Omental fat pad (tissue), 4 donors: ENCODE results near the gene PPIP5K1. TPM values are rescaled to one million over a fixed set of nuclear protein-coding genes. Genes with fewer than 3 reads are reported as not detected.

Source experiments
- ATAC-seq: fragments of 150-250 bp; one replicate; pipeline ENCODE4 v1.9.1; 2016; ENCODE audit warnings: mild to moderate bottlenecking, moderate library complexity; ENCODE audit not compliant: low FRiP score
- DNase-seq: peaks from one replicate; pipeline ENCODE4 v3.0.0-alpha.2; 2019; ENCODE audit warnings: low spot score
- CTCF ChIP-seq, 3 donors: fragments of 450-650 bp; IDR thresholded peaks; one replicate each; pipeline ENCODE4 v1.5.1; 2016 to 2017; ENCODE audit warnings: antibody characterized with exemption in 3 of 3, mild to moderate bottlenecking in 3 of 3, moderate library complexity in 2 of 3
- total RNA-seq, 4 donors: library from RNA; depleted of rRNA; stranded (reverse); fragments of >200 nt; gene quantifications; one replicate each; pipeline ENCODE4 v1.1.0, GENCODE V29; 2016

Gene PPIP5K1
- total RNA-seq, 4 donors from 2014 or later, result 18.2 to 46.8 (median 24.7) TPM

DNA sequence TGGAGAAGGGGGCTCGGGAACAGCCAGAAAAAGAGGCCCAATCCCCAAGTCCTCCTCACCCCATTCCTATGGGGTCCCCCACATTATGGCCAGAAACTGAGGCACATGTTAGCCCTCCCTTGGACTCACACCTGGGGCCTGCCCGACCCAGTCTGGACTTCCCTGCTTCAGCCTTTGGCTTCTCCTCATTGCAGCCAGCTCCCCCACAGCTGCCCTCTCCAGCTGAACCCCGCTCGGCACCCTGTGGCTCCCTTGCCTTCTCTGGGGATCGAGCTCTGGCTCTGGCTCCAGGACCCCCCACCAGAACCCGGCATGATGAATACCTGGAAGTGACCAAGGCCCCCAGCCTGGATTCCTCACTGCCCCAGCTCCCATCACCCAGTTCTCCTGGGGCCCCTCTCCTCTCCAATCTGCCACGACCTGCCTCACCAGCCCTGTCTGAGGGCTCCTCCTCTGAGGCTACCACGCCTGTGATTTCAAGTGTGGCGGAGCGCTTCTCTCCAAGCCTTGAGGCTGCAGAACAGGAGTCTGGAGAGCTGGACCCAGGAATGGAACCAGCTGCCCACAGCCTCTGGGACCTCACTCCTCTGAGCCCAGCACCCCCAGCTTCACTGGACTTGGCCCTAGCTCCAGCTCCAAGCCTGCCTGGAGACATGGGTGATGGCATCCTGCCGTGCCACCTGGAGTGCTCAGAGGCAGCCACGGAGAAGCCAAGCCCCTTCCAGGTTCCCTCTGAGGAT is 62.0 kb downstream of the PPIP5K1 start:
- no peak for ATAC-seq
- no peak for TF ChIP-seq CTCF (IDR thresholded peaks at IDR 0.05)

GRCh38 chr15:43527016-43527801 is 62.8 kb downstream of the PPIP5K1 start:
- ATAC-seq, result no peak
- no peak for TF ChIP-seq CTCF (IDR thresholded peaks at IDR 0.05)
- no peak for DNase-seq

More for the DNA sequence above, 62.0 kb downstream of the PPIP5K1 start:
- no peak for DNase-seq

- ATAC-seq (no peak), DNase-seq (no peak)
- TF ChIP-seq CTCF (IDR thresholded peaks at IDR 0.05), result no peak
Observed at GRCh38 chr15:43526261-43526930, 63.6 kb downstream of the PPIP5K1 start.

DNA sequence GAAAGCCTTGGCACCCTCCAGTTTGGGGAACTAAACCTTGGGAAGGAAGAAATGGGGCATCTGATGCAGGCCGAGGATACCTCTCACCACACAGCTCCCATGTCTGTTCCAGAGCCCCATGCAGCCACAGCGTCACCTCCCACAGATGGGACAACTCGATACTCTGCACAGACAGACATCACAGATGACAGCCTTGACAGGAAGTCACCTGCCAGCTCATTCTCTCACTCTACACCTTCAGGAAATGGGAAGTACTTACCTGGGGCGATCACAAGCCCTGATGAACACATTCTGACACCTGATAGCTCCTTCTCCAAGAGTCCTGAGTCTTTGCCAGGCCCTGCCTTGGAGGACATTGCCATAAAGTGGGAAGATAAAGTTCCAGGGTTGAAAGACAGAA is 64.9 kb downstream of the PPIP5K1 start:
- no peak for DNase-seq
- ATAC-seq, result no peak
- no peak for TF ChIP-seq CTCF (IDR thresholded peaks at IDR 0.05)

GRCh38 chr15:43524254-43524845 is 65.7 kb downstream of the PPIP5K1 start:
- no peak for TF ChIP-seq CTCF (IDR thresholded peaks at IDR 0.05)
- no peak for ATAC-seq
- no peak for DNase-seq

GRCh38 chr15:43523646-43524045 is 66.4 kb downstream of the PPIP5K1 start:
- ATAC-seq, result no peak
- TF ChIP-seq CTCF (IDR thresholded peaks at IDR 0.05), result no peak

More at GRCh38 chr15:43523646-43524045, 66.4 kb downstream of the PPIP5K1 start:
- no peak for DNase-seq
